Measurements from ENCODE around the gene METTL26.

Gene METTL26

DNA sequence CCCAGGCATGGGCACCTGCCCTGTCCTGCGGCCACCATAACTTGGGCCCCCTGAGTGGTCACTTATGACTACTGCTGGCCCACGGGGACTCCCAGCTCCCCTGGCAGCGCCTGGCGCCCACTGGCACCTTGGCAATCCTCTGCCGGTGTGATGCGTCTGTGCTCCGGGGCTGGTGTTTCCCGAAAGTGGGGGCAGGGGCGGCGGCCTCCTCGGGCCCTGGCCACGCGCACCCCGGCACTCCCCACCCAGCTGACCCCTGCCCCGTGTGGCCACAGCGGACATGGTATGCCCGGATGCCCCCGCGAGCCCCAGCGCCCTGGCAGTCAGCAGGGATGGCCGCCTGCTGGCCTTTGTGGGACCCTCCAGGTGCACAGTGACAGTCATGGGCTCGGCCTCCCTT is 21.4 kb upstream of the METTL26 start:
- H3K4me3 ChIP-seq (replicated peaks; ENCODE audit: low read depth, low read length): no peak overlapping the region
- TF ChIP-seq, protein P1, sequence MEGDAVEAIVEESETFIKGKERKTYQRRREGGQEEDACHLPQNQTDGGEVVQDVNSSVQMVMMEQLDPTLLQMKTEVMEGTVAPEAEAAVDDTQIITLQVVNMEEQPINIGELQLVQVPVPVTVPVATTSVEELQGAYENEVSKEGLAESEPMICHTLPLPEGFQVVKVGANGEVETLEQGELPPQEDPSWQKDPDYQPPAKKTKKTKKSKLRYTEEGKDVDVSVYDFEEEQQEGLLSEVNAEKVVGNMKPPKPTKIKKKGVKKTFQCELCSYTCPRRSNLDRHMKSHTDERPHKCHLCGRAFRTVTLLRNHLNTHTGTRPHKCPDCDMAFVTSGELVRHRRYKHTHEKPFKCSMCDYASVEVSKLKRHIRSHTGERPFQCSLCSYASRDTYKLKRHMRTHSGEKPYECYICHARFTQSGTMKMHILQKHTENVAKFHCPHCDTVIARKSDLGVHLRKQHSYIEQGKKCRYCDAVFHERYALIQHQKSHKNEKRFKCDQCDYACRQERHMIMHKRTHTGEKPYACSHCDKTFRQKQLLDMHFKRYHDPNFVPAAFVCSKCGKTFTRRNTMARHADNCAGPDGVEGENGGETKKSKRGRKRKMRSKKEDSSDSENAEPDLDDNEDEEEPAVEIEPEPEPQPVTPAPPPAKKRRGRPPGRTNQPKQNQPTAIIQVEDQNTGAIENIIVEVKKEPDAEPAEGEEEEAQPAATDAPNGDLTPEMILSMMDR (IDR thresholded peaks at IDR 0.05; ENCODE audit: insufficient read depth, low read length, poor library complexity, severe bottlenecking): no peak
- H3K36me3 ChIP-seq (ENCODE audit: control insufficient read depth, insufficient read depth, low read length): peaks cover 7% of the 10 kb centered on the region
- DNase-seq (ENCODE audit: extremely low read depth, insufficient read length): no peak
- no peaks in the 10 kb centered on the region for H3K27me3 ChIP-seq (replicated peaks; ENCODE audit: control insufficient read depth, insufficient read depth, low read length)

DNA sequence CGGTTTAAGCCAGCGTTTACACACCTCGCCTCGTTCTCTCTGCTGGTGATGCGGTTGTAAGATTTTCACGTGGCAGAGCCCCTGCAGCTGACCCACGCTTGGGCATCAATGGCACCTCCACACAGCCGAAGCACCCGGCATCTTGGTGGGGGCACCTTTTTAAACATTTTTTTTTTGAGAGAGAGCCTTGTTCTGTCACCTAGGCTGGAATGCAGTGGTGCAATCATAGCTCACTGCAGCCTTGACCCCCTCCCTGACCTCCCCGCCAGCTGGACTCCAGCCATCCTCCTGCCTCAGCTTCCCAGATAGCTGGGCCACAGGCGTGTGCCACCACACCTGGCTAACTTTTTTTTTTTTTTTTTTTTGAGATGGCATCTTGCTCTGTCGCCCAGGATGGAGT is 17.9 kb upstream of the METTL26 start:
- H3K36me3 ChIP-seq (ENCODE audit: control insufficient read depth, insufficient read depth, low read length): peaks cover 6% of the 10 kb centered on the region

DNA sequence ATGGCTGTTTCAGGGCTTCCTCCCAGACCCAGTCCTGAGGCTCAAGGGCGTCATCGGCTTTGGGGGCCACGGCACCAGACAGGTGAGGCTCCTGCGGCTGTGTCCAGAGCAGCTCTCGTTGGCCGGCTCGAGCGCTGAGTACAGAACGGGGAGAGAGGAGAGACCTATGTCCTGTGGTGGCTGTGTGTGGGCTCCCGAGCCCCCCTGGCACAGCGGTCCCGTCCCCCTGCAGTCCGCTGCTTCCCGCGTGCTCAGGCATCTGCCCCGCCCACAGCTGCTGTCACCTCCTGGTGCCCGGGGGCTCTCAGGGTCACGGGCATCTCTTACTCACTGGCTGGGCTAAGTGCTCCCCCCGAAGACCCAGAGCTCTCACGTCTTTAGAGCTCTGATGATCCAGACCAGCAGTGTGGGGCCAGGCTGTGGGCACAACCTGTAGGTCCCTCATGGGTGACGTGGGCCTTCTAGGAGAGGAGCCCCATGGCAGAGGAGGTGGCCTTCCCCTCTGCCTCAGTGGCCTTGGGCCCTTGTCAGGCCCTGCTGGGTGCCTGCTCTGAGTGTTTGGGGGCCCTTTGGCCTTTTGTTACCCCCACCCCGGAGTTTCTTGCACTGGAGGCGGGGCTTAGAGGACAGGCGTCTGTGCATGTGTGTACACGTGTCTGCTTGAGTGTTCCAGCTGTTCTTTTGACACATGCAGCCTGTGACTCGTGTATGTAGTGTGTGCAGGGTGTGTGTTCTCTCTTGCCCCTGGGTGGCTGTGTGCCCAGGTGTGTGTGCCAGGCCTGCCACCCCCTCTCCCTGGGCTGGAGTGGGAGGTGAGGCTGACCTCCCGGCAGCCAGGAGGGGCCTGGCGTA is 16.6 kb upstream of the METTL26 start:
- Histone ChIP-seq H3K36me3 (ENCODE audit: control insufficient read depth, insufficient read depth, low read length) (peaks cover 3% of the 10 kb centered on the region), H3K27me3 (replicated peaks; ENCODE audit: control insufficient read depth, insufficient read depth, low read length) (no peaks in the 10 kb centered on the region), H3K4me3 (replicated peaks; ENCODE audit: low read depth, low read length) (no peak overlapping the region)
- DNase-seq (ENCODE audit: extremely low read depth, insufficient read length): no peak
- TF ChIP-seq, protein P1 (IDR thresholded peaks at IDR 0.05; ENCODE audit: insufficient read depth, low read length, poor library complexity, severe bottlenecking): no peak

More for the DNA sequence above, 17.9 kb upstream of the METTL26 start:
- TF ChIP-seq, protein P1 (IDR thresholded peaks at IDR 0.05; ENCODE audit: insufficient read depth, low read length, poor library complexity, severe bottlenecking): no peak
- Histone ChIP-seq H3K27me3 (replicated peaks; ENCODE audit: control insufficient read depth, insufficient read depth, low read length) (no peaks in the 10 kb centered on the region), H3K4me3 (replicated peaks; ENCODE audit: low read depth, low read length) (no peak overlapping the region)
- no peak for DNase-seq (ENCODE audit: extremely low read depth, insufficient read length)

DNA sequence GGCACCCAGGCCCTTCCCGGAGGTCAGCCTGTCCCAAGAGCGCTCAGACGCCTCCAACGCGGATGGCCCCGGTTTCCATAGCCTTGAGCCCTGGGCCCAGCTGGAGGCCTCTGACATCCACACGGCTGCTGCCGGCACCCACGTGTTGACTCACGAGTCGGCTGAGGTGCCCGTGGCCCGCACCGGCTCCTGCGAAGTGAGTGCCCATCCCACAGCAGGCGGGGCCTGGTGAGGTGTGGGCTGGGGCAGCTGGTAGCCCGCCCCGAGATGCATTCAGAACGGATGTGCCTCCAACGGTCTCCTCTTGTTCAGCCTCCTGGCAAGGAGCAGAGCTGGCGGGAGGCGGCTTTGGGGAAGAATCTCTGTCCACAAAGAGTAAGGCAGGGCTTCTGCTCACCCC is 15.7 kb upstream of the METTL26 start:
- TF ChIP-seq, protein P1 (IDR thresholded peaks at IDR 0.05; ENCODE audit: insufficient read depth, low read length, poor library complexity, severe bottlenecking): no peak
- DNase-seq (ENCODE audit: extremely low read depth, insufficient read length): no peak
- Histone ChIP-seq H3K27me3 (replicated peaks; ENCODE audit: control insufficient read depth, insufficient read depth, low read length) (no peaks in the 10 kb centered on the region), H3K4me3 (replicated peaks; ENCODE audit: low read depth, low read length) (no peak overlapping the region), H3K36me3 (ENCODE audit: control insufficient read depth, insufficient read depth, low read length) (peaks cover 5% of the 10 kb centered on the region)

DNA sequence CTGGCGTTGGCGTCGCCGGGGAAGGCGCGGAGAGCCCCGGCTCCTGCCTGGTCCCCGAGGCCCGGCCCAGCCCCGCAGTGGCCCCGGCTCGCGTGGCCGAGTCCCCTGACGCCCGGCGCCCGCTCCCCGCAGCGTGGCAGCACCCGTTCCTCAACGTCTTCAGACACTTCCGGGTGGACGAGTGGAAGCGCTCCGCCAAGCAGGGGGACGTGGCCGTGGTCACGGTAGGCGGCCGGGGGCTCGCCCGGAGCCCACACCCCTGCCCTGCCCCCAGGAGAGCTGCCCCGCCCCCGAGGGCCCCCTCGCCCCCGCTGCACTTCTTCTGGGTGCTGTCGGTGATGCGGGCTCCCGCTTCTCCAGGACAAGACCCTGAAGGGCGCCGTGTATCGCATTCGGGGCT is 13.5 kb upstream of the METTL26 start:
- TF ChIP-seq, protein P1 (IDR thresholded peaks at IDR 0.05; ENCODE audit: insufficient read depth, low read length, poor library complexity, severe bottlenecking): no peak
- Histone ChIP-seq H3K36me3 (ENCODE audit: control insufficient read depth, insufficient read depth, low read length) (peaks cover 6% of the 10 kb centered on the region), H3K27me3 (replicated peaks; ENCODE audit: control insufficient read depth, insufficient read depth, low read length) (no peaks in the 10 kb centered on the region), H3K4me3 (replicated peaks; ENCODE audit: low read depth, low read length) (peak overlapping the region; percentile 75)
- DNase-seq (ENCODE audit: extremely low read depth, insufficient read length): no peak

All from GM06990 (cell line).